Endodermal cell (in vitro differentiated cells): ENCODE measurements around the gene MPZL3. TPM values are rescaled to one million over a fixed set of nuclear protein-coding genes. Genes with fewer than 3 reads are reported as not detected.

Source experiments
- DNase-seq: peaks from one replicate; pipeline ENCODE4 v3.0.0-alpha.2; 2017
- H3K27ac ChIP-seq: 2 replicates; pipeline ENCODE4 v1.5.1; 2013; ENCODE audit warnings: mild to moderate bottlenecking, low read depth, low read length, moderate library complexity
- H3K27me3 ChIP-seq: 2 replicates; pipeline ENCODE4 v1.6.1; 2013; ENCODE audit warnings: mild to moderate bottlenecking, low read length, moderate library complexity; ENCODE audit not compliant: insufficient read depth, control insufficient read depth, poor library complexity, severe bottlenecking
- H3K36me3 ChIP-seq: 2 replicates; pipeline ENCODE4 v1.7.0; 2013; ENCODE audit warnings: mild to moderate bottlenecking, low read length, moderate library complexity; ENCODE audit not compliant: control insufficient read depth, insufficient read depth
- H3K4me1 ChIP-seq: one replicate; pipeline ENCODE4 v1.7.0; 2013; ENCODE audit warnings: low read length; ENCODE audit not compliant: control insufficient read depth, insufficient read depth
- H3K4me3 ChIP-seq: 2 replicates; pipeline ENCODE4 v1.5.1; 2013; ENCODE audit warnings: mild to moderate bottlenecking, low read length, moderate library complexity
- H3K9ac ChIP-seq: 2 replicates; pipeline ENCODE4 v1.6.1; 2013; ENCODE audit warnings: mild to moderate bottlenecking, low read length, moderate library complexity; ENCODE audit not compliant: poor library complexity, severe bottlenecking; ENCODE audit errors: extremely low read depth
- H3K9me3 ChIP-seq: 2 replicates; pipeline ENCODE4 v1.6.1; 2013; ENCODE audit warnings: mild to moderate bottlenecking, low read length, moderate library complexity; ENCODE audit not compliant: control insufficient read depth
- H3K27ac Mint-ChIP-seq: 2 replicates; pipeline ENCODE4 v1.8.0; 2020; ENCODE audit warnings: mixed read lengths
- H3K27me3 Mint-ChIP-seq: 2 replicates; pipeline ENCODE4 v1.8.0; 2021; ENCODE audit warnings: mild to moderate bottlenecking, mixed read lengths; ENCODE audit not compliant: insufficient read depth
- H3K36me3 Mint-ChIP-seq: 2 replicates; pipeline ENCODE4 v1.8.0; 2020; ENCODE audit warnings: low read depth, mixed read lengths
- H3K4me1 Mint-ChIP-seq: 2 replicates; pipeline ENCODE4 v1.8.0; 2020; ENCODE audit warnings: mixed read lengths
- H3K4me3 Mint-ChIP-seq: 2 replicates; pipeline ENCODE4 v1.8.0; 2020; ENCODE audit warnings: mild to moderate bottlenecking, moderate library complexity, mixed read lengths
- H3K9me3 Mint-ChIP-seq: 2 replicates; pipeline ENCODE4 v1.8.0; 2020; ENCODE audit warnings: mild to moderate bottlenecking, mixed read lengths
- CTCF ChIP-seq: fragments of 200-600 bp; sonication (generic); conservative IDR thresholded peaks from 2 replicates; pipeline ENCODE4 v1.5.0; 2021; ENCODE audit warnings: antibody characterized with exemption, mild to moderate bottlenecking
- WGBS, 2 experiments: methylation state at CpG; one replicate each; pipeline versions ENCODE4 v1.1.5 to v1.1.7; 2013; ENCODE audit warnings: missing lambda C conversion rate in 2 of 2, mixed read lengths in 1 of 2; ENCODE audit not compliant: insufficient coverage in 1 of 2, insufficient read length in 1 of 2; 5-methylcytosine and 5-hydroxymethylcytosine counted together
- total RNA-seq, 2 donors: library from RNA; stranded (reverse); fragmentation: NEBNext Ultra II Directional in 1 of 2; extraction: Animal tissue kit (Norgen Biotek cat#: 25700) in 1 of 2; gene quantifications; 2 replicates in 1 of 2; 3 replicates in 1 of 2; pipeline ENCODE4 v1.2.1, GENCODE V29; 2021

Gene MPZL3
- total RNA-seq, 2 donors from 2014 or later: 4.1 to 5.7 TPM

GRCh38 chr11:118286545-118286944 lies 34.4 kb upstream of the MPZL3 start:
- no peaks in the 10 kb centered on the region for H3K4me1 ChIP-seq
- Mint-ChIP-seq H3K36me3 (no peaks in the 10 kb centered on the region), H3K4me1 (no peaks in the 10 kb centered on the region), H3K27ac (no peak overlapping the region), H3K9me3 (peaks cover 3% of the 10 kb centered on the region), H3K27me3 (peaks cover 25% of the 10 kb centered on the region), H3K4me3 (no peak overlapping the region)
- H3K36me3 ChIP-seq: no peaks in the 10 kb centered on the region
- WGBS, 2 experiments: 94% methylated on average over 2 of the region's 2 CpGs; no CpG with 5 or more reads in 1 of the 2 experiments
- H3K27me3 ChIP-seq: peaks cover 6% of the 10 kb centered on the region
- H3K4me3 ChIP-seq: no peak overlapping the region
- no peak for TF ChIP-seq CTCF
- H3K9ac ChIP-seq: no peak overlapping the region
- no peak for DNase-seq
- H3K9me3 ChIP-seq: no peaks in the 10 kb centered on the region
- H3K27ac ChIP-seq: no peak overlapping the region

GRCh38 chr11:118283756-118284350 lies 31.7 kb upstream of the MPZL3 start:
- Mint-ChIP-seq H3K36me3 (no peaks in the 10 kb centered on the region), H3K9me3 (no peaks in the 10 kb centered on the region), H3K4me3 (no peak overlapping the region), H3K27me3 (peaks cover 13% of the 10 kb centered on the region), H3K27ac (no peak overlapping the region), H3K4me1 (no peaks in the 10 kb centered on the region)
- Histone ChIP-seq H3K4me3 (no peak overlapping the region), H3K9me3 (no peaks in the 10 kb centered on the region), H3K27ac (no peak overlapping the region), H3K4me1 (no peaks in the 10 kb centered on the region), H3K9ac (no peak overlapping the region), H3K36me3 (no peaks in the 10 kb centered on the region), H3K27me3 (no peaks in the 10 kb centered on the region)
- TF ChIP-seq CTCF: no peak
- no peak for DNase-seq
- WGBS, 2 experiments: 85 to 92% methylated on average over 4 of the region's 4 CpGs

GRCh38 chr11:118283037-118283636 lies 31.0 kb upstream of the MPZL3 start:
- H3K4me3 Mint-ChIP-seq: no peak overlapping the region
- Histone ChIP-seq H3K9me3 (no peaks in the 10 kb centered on the region), H3K4me3 (no peak overlapping the region), H3K9ac (no peak overlapping the region), H3K36me3 (no peaks in the 10 kb centered on the region), H3K4me1 (no peaks in the 10 kb centered on the region), H3K27ac (no peak overlapping the region), H3K27me3 (no peaks in the 10 kb centered on the region)
- 90 to 91% methylated on average over 5 of the region's 5 CpGs for WGBS, 2 experiments
- H3K27me3 Mint-ChIP-seq: peaks cover 13% of the 10 kb centered on the region
- H3K36me3 Mint-ChIP-seq: no peaks in the 10 kb centered on the region
- no peak overlapping the region for H3K27ac Mint-ChIP-seq
- no peak for DNase-seq
- H3K9me3 Mint-ChIP-seq: no peaks in the 10 kb centered on the region
- no peak for TF ChIP-seq CTCF
- no peaks in the 10 kb centered on the region for H3K4me1 Mint-ChIP-seq
